GM12872 (cell line): ENCODE results near the gene CETP.

Source experiments
- CTCF ChIP-seq: IDR thresholded peaks from 3 replicates; pipeline ENCODE4 v1.5.1; 2011; ENCODE audit warnings: low read depth, mild to moderate bottlenecking, low read length, moderate library complexity; ENCODE audit not compliant: insufficient read depth

Gene CETP

GRCh38 chr16:56995136-56995805 lies 33.5 kb downstream of the CETP start:
- no peak for TF ChIP-seq CTCF

- no peak for TF ChIP-seq CTCF
Measured at GRCh38 chr16:56997264-56997663, 35.5 kb downstream of the CETP start.

GRCh38 chr16:56997931-56998330 lies 36.2 kb downstream of the CETP start:
- TF ChIP-seq CTCF = no peak

GRCh38 chr16:56998352-56998751 lies 36.6 kb downstream of the CETP start:
- TF ChIP-seq CTCF = no peak

- TF ChIP-seq CTCF = no peak
Measured at GRCh38 chr16:56998861-56999260, 37.1 kb downstream of the CETP start.

- TF ChIP-seq CTCF = no peak
Measured at GRCh38 chr16:56999409-57000270, 37.9 kb downstream of the CETP start.

GRCh38 chr16:57000271-57001025 lies 38.7 kb downstream of the CETP start:
- TF ChIP-seq CTCF = no peak
